Measurements from ENCODE around the gene UBE2I. TPM values are rescaled to one million over a fixed set of nuclear protein-coding genes. Genes with fewer than 3 reads are reported as not detected.
A peak's percentile ranks its signal among the peaks of the same experiment; 100 is the strongest.

The UBE2I gene
- total RNA-seq, 1 experiment from 2014 or later: 361 TPM

DNA sequence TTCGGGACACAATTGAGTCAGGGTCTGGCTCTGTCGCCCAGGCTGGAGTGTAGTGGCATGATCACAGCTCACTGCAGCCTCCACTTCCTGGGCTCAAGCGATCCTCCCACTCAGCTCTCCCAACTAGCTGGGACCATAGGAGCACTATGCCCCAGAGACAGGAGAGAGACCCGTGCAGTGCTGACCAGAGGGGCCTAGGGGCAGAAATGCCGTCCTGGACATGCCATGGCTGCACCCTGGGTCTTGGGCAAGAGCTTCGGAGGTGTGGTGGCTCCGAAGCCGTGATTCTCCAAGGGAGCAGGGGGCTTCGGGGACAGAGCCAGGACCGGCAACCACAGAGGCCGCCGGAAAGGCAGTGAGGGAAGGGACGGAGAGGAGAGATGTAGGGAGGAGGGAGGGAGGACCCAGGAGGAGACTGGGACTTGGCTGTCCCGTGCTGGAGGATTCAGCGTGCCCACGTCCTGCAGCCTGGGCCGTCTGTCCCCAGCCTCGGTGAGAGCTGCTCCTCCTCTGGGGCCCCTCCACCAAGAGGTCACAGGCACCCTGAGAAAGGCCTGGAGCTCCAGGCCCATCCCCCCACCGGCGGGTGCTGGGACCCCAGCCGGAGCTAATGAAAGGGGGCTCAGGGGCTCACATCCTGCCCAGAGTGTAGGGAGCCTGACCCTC lies 31.7 kb upstream of the UBE2I start:
- ChIA-PET CTCF (no interaction called here), POLR2A (ENCODE audit: low non-redundant PET) (no interaction called here)
- TF ChIP-seq CTCF (conservative IDR thresholded peaks at IDR 0.05; ENCODE audit: low read depth, low read length) (no peak), EZH2 (IDR thresholded peaks at IDR 0.05; ENCODE audit: borderline replicate concordance, low read depth, low read length, poor library complexity, severe bottlenecking) (no peak)
- intact Hi-C loops (cut with micrococcal nuclease; ENCODE audit: unreplicated experiment): no loop called here
- H3K4me1 ChIP-seq (ENCODE audit: insufficient read depth, low read length, poor library complexity, severe bottlenecking): peaks cover 11% of the 10 kb centered on the region
- no peak overlapping the region for H3K4me3 ChIP-seq (ENCODE audit: low read depth, low read length, poor library complexity, severe bottlenecking)
- H3K27ac ChIP-seq (ENCODE audit: low read depth, low read length, poor library complexity, severe bottlenecking): no peak overlapping the region
- BruUV-seq (replicated peaks): no TSS peak
- no peaks in the 10 kb centered on the region for H3K9me3 ChIP-seq (ENCODE audit: low read depth, low read length, poor library complexity, severe bottlenecking)
- no peak for DNase-seq (ENCODE audit: low spot score)
- no peaks in the 10 kb centered on the region for H3K27me3 ChIP-seq (replicated peaks; ENCODE audit: insufficient read depth, low read depth, low read length, poor library complexity)
- H3K36me3 ChIP-seq (ENCODE audit: insufficient read depth, low read length, poor library complexity, severe bottlenecking): no peaks in the 10 kb centered on the region

GRCh38 chr16:1278477-1278876 lies 31.0 kb upstream of the UBE2I start:
- intact Hi-C loops (cut with micrococcal nuclease; ENCODE audit: unreplicated experiment): no loop called here
- ChIA-PET CTCF (no interaction called here), POLR2A (ENCODE audit: low non-redundant PET) (no interaction called here)
- no peaks in the 10 kb centered on the region for H3K36me3 ChIP-seq (ENCODE audit: insufficient read depth, low read length, poor library complexity, severe bottlenecking)
- peaks cover 16% of the 10 kb centered on the region for H3K4me1 ChIP-seq (ENCODE audit: insufficient read depth, low read length, poor library complexity, severe bottlenecking)
- H3K27ac ChIP-seq (ENCODE audit: low read depth, low read length, poor library complexity, severe bottlenecking): no peak overlapping the region
- BruUV-seq (replicated peaks): no TSS peak
- H3K9me3 ChIP-seq (ENCODE audit: low read depth, low read length, poor library complexity, severe bottlenecking): no peaks in the 10 kb centered on the region
- peak; percentile 30 for DNase-seq (ENCODE audit: low spot score)
- no peak overlapping the region for H3K4me3 ChIP-seq (ENCODE audit: low read depth, low read length, poor library complexity, severe bottlenecking)
- TF ChIP-seq EZH2 (IDR thresholded peaks at IDR 0.05; ENCODE audit: borderline replicate concordance, low read depth, low read length, poor library complexity, severe bottlenecking): no peak
- no peak for TF ChIP-seq CTCF (conservative IDR thresholded peaks at IDR 0.05; ENCODE audit: low read depth, low read length)
- no peaks in the 10 kb centered on the region for H3K27me3 ChIP-seq (replicated peaks; ENCODE audit: insufficient read depth, low read depth, low read length, poor library complexity)

GRCh38 chr16:1279081-1279944 lies 30.1 kb upstream of the UBE2I start:
- no TSS peak for BruUV-seq (replicated peaks)
- DNase-seq (ENCODE audit: low spot score): no peak
- Histone ChIP-seq H3K4me3 (ENCODE audit: low read depth, low read length, poor library complexity, severe bottlenecking) (no peak overlapping the region), H3K9me3 (ENCODE audit: low read depth, low read length, poor library complexity, severe bottlenecking) (no peaks in the 10 kb centered on the region), H3K27me3 (replicated peaks; ENCODE audit: insufficient read depth, low read depth, low read length, poor library complexity) (no peaks in the 10 kb centered on the region), H3K27ac (ENCODE audit: low read depth, low read length, poor library complexity, severe bottlenecking) (no peak overlapping the region), H3K4me1 (ENCODE audit: insufficient read depth, low read length, poor library complexity, severe bottlenecking) (peaks cover 22% of the 10 kb centered on the region), H3K36me3 (ENCODE audit: insufficient read depth, low read length, poor library complexity, severe bottlenecking) (no peaks in the 10 kb centered on the region)
- intact Hi-C loops (cut with micrococcal nuclease; ENCODE audit: unreplicated experiment): no loop called here
- ChIA-PET POLR2A (ENCODE audit: low non-redundant PET) (no interaction called here), CTCF (no interaction called here)
- TF ChIP-seq CTCF (conservative IDR thresholded peaks at IDR 0.05; ENCODE audit: low read depth, low read length) (no peak), EZH2 (IDR thresholded peaks at IDR 0.05; ENCODE audit: borderline replicate concordance, low read depth, low read length, poor library complexity, severe bottlenecking) (no peak)

Data from A673 (cell line).